ENCODE results near the gene MACROD2.

The MACROD2 gene

DNA sequence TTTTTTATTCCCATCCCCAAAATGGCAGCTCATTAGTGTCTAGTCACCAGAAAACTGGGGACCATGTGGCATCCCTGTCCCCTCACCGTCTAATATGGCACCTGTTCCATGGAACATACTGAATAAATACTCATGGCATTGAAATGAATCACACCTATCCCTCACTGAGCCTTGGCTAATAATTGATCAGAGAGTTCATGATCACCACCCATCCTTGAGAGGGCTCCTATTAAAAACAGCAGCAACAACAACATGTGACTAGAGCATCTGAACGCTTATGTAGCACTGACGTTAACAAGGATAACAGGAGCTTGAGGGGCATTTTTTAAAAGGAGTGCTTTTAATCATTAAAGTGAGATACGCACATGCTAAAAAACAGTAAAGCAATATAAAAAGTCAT, 1453.7 kb downstream of the MACROD2 start:
- no peaks in the 10 kb centered on the region for H3K9me3 ChIP-seq
- no peak overlapping the region for H3K4me3 ChIP-seq (ENCODE audit: low read depth in 1 of 2, low read length in 1 of 2)
- no peaks in the 10 kb centered on the region for H3K27me3 ChIP-seq
- no peaks in the 10 kb centered on the region for H3K4me1 ChIP-seq (ENCODE audit: control insufficient read depth in 1 of 2, insufficient read depth in 1 of 2, low read depth in 1 of 2, low read length in 1 of 2)
- no peak overlapping the region for H3K27ac ChIP-seq
- H3K36me3 ChIP-seq: no peaks in the 10 kb centered on the region
- TF ChIP-seq, protein P1, sequence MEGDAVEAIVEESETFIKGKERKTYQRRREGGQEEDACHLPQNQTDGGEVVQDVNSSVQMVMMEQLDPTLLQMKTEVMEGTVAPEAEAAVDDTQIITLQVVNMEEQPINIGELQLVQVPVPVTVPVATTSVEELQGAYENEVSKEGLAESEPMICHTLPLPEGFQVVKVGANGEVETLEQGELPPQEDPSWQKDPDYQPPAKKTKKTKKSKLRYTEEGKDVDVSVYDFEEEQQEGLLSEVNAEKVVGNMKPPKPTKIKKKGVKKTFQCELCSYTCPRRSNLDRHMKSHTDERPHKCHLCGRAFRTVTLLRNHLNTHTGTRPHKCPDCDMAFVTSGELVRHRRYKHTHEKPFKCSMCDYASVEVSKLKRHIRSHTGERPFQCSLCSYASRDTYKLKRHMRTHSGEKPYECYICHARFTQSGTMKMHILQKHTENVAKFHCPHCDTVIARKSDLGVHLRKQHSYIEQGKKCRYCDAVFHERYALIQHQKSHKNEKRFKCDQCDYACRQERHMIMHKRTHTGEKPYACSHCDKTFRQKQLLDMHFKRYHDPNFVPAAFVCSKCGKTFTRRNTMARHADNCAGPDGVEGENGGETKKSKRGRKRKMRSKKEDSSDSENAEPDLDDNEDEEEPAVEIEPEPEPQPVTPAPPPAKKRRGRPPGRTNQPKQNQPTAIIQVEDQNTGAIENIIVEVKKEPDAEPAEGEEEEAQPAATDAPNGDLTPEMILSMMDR (IDR thresholded peaks at IDR 0.05): no peak

DNA sequence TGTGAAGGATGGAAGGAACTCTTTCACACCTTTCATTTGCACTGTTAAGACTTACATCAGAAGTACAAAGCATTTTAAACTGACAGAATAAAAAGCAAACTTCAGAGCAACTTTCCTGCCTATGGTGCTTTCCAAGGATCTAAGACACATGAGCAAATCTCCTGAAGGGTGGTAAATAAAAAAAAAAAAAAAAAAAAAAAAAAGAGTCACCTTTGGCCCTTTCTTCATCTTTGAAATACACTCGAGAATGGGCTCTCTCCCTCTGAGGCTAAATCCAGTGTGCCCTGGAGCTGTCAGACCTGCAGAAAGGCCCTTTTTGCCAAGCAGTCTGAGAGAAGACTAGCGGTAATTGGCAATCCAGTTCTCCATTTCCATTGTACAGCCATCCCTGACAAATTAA, 1455.9 kb downstream of the MACROD2 start:
- TF ChIP-seq, protein P1 (IDR thresholded peaks at IDR 0.05): no peak

DNA sequence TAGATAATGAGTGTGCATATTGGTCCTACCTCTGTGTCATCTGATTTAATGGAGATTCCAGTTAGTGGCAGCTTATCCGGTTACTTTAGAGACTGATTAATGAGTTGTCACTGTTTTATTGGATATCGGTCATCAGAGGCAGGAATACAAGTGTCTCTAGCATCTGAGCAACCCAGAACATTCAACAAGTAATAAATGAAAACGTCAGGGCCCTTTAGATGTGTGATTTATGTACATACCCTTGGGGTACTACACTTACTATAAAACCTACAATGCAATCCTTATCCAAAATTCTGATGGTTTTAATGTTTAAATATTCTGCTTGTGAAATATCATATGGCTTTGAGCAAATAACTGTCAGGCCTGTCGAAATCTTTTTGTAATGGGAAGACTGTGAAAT, 1460.0 kb downstream of the MACROD2 start:
- Histone ChIP-seq H3K4me1 (ENCODE audit: control insufficient read depth in 1 of 2, insufficient read depth in 1 of 2, low read depth in 1 of 2, low read length in 1 of 2) (peaks cover 0 to 6% of the 10 kb centered on the region in 2 experiments), H3K27ac (no peak overlapping the region), H3K4me3 (ENCODE audit: low read depth in 1 of 2, low read length in 1 of 2) (no peak overlapping the region), H3K9me3 (no peaks in the 10 kb centered on the region), H3K36me3 (no peaks in the 10 kb centered on the region), H3K27me3 (no peaks in the 10 kb centered on the region)
- TF ChIP-seq, protein P1 (IDR thresholded peaks at IDR 0.05): no peak

More for the DNA sequence above, 1455.9 kb downstream of the MACROD2 start:
- H3K27ac ChIP-seq: no peak overlapping the region
- no peaks in the 10 kb centered on the region for H3K9me3 ChIP-seq
- no peaks in the 10 kb centered on the region for H3K36me3 ChIP-seq
- no peaks in the 10 kb centered on the region for H3K27me3 ChIP-seq
- H3K4me1 ChIP-seq (ENCODE audit: control insufficient read depth in 1 of 2, insufficient read depth in 1 of 2, low read depth in 1 of 2, low read length in 1 of 2): peaks cover 0 to 6% of the 10 kb centered on the region in 2 experiments
- no peak overlapping the region for H3K4me3 ChIP-seq (ENCODE audit: low read depth in 1 of 2, low read length in 1 of 2)

DNA sequence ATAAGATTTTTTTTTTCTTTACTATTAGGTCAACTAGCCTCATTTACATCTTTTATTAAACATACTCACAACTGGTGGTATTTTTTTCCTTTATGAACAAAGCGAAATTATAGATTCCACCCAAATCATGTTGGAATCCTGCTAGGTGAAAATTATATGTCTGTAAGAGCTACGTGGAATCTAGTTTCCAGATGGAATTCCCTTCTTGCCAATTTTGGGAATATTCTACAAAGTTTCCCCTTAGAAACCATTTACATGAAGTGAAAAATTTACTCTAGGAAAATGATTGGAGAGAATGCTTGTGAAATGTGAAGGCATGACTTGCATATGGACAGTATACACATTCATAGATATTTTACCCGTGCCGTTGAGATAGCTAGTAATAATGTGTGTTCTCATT, 1466.6 kb downstream of the MACROD2 start:
- H3K4me1 ChIP-seq (ENCODE audit: control insufficient read depth in 1 of 2, insufficient read depth in 1 of 2, low read depth in 1 of 2, low read length in 1 of 2): no peaks in the 10 kb centered on the region
- H3K27me3 ChIP-seq: no peaks in the 10 kb centered on the region
- H3K9me3 ChIP-seq: no peaks in the 10 kb centered on the region
- H3K27ac ChIP-seq: no peak overlapping the region
- H3K4me3 ChIP-seq (ENCODE audit: low read depth in 1 of 2, low read length in 1 of 2): no peak overlapping the region
- TF ChIP-seq, protein P1 (IDR thresholded peaks at IDR 0.05): no peak
- H3K36me3 ChIP-seq: no peaks in the 10 kb centered on the region

DNA sequence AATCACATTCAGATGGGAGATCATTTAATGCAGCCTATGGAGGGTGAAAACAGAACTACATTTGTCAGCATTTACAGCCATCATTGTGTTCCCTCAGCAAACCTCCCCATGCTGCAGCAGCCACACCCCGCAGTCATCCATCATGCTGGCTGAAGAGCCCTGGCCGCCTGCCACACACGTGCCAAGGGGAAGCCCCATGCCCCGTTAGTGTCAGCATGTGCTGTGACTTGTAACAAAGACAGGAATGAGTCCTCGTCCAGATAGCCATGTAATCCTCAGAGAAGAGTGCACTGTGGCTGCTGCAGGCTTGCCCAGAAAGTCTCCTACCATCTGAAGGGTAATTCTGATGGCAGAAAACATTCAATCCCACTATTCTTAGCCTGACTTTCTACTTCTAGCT, 1480.2 kb downstream of the MACROD2 start:
- TF ChIP-seq, protein P1 (IDR thresholded peaks at IDR 0.05): no peak
- H3K27ac ChIP-seq: no peak overlapping the region

DNA sequence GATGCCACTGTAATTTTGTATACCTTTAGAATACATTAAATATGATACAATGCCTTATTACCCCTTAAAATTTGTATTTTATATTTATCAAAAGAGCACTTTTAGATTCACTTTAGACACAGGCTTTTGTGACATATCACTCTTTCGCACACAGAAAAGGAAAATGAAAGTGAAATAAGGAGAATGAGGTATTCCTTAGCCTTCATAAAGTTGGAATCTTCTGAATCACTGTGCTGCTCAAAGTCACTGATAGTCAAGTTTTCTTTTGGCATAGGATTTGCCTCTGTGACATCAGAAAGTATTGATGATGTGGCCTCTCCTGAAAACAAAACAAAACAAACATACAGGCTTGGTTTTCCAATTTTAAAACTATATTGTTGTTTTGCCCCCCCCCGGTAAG, 1480.9 kb downstream of the MACROD2 start:
- TF ChIP-seq, protein P1 (IDR thresholded peaks at IDR 0.05): no peak

More for the DNA sequence above, 1480.2 kb downstream of the MACROD2 start:
- H3K4me3 ChIP-seq (ENCODE audit: low read depth in 1 of 2, low read length in 1 of 2): no peak overlapping the region
- H3K36me3 ChIP-seq: no peaks in the 10 kb centered on the region
- no peaks in the 10 kb centered on the region for H3K4me1 ChIP-seq (ENCODE audit: control insufficient read depth in 1 of 2, insufficient read depth in 1 of 2, low read depth in 1 of 2, low read length in 1 of 2)
- no peaks in the 10 kb centered on the region for H3K9me3 ChIP-seq
- H3K27me3 ChIP-seq: no peaks in the 10 kb centered on the region

More for the DNA sequence above, 1480.9 kb downstream of the MACROD2 start:
- no peak overlapping the region for H3K4me3 ChIP-seq (ENCODE audit: low read depth in 1 of 2, low read length in 1 of 2)
- H3K9me3 ChIP-seq: no peaks in the 10 kb centered on the region
- H3K27ac ChIP-seq: no peak overlapping the region
- no peaks in the 10 kb centered on the region for H3K36me3 ChIP-seq
- H3K4me1 ChIP-seq (ENCODE audit: control insufficient read depth in 1 of 2, insufficient read depth in 1 of 2, low read depth in 1 of 2, low read length in 1 of 2): no peaks in the 10 kb centered on the region
- H3K27me3 ChIP-seq: no peaks in the 10 kb centered on the region
